Heart right ventricle (tissue), 16 donors: ENCODE data around the gene FOXM1. TPM values are rescaled to one million over a fixed set of nuclear protein-coding genes. Genes with fewer than 3 reads are reported as not detected.

Experiments
- ATAC-seq, 8 donors: fragments of 200-7000 bp; cut with Tn5 transposase; one replicate each; pipeline ENCODE4 v1.9.1; 2020; ENCODE audit warnings: mild to moderate bottlenecking in 8 of 8, moderate library complexity in 8 of 8, moderate number of reproducible peaks in 1 of 8
- DNase-seq, 2 donors: peaks; one replicate each; pipeline ENCODE4 v3.0.0-alpha.2; 2020
- H3K27ac ChIP-seq, 10 donors: fragments of 200-600 bp; sonication (generic) in 2 of 10; one replicate each; pipeline versions ENCODE4 v1.5.0 to v1.8.0; 2020 to 2022; ENCODE audit warnings: mild to moderate bottlenecking in 3 of 10
- H3K27me3 ChIP-seq, 7 donors: fragments of 200-600 bp; one replicate each; pipeline ENCODE4 v1.8.0; 2021 to 2022; ENCODE audit warnings: mild to moderate bottlenecking in 2 of 7
- H3K36me3 ChIP-seq, 9 donors: fragments of 200-600 bp; sonication (generic) in 1 of 9; one replicate each; pipeline versions ENCODE4 v1.5.0 to v1.8.0; 2020 to 2022; ENCODE audit warnings: mild to moderate bottlenecking in 2 of 9
- H3K4me1 ChIP-seq, 9 donors: fragments of 200-600 bp; sonication (generic) in 1 of 9; one replicate each; pipeline versions ENCODE4 v1.5.0 to v1.8.0; 2020 to 2022; ENCODE audit warnings: mild to moderate bottlenecking in 4 of 9
- H3K4me3 ChIP-seq, 10 donors: fragments of 200-600 bp; sonication (generic) in 2 of 10; one replicate each; pipeline versions ENCODE4 v1.5.0 to v1.8.0; 2020 to 2022; ENCODE audit warnings: mild to moderate bottlenecking in 7 of 10, moderate library complexity in 2 of 10
- H3K9me3 ChIP-seq, 11 donors: fragments of 200-600 bp in 10 of 11; sonication (generic) in 2 of 11; one replicate each; pipeline versions ENCODE4 v1.5.0 to v1.8.0; 2013 to 2022; ENCODE audit warnings: mild to moderate bottlenecking in 2 of 11, control low read depth in 1 of 11, moderate library complexity in 1 of 11
- CTCF ChIP-seq, 9 donors: fragments of 200-600 bp; sonication (generic) in 2 of 9; IDR thresholded peaks; one replicate each; pipeline versions ENCODE4 v1.5.0 to v1.8.0; 2021 to 2022; ENCODE audit warnings: antibody characterized with exemption in 9 of 9, mild to moderate bottlenecking in 5 of 9, moderate library complexity in 1 of 9
- WGBS, 2 donors: extraction: QIAGEN DNeasy Blood & Tissue Kit; methylation state at CpG; one replicate each; pipeline ENCODE4 v1.1.7; 2013; ENCODE audit warnings: inconsistent platforms in 1 of 2; 5-methylcytosine and 5-hydroxymethylcytosine counted together
- intact Hi-C, 10 donors: fragments of 100-400 bp; cut with DNase I; formaldehyde crosslinking; loops; one replicate each; pipeline versions ENCODE4 v1.11.1 to v1.14.2; 2022
- polyA plus RNA-seq, 2 donors: library from polyadenylated mRNA; stranded (reverse); fragments of 200-250 nt; gene quantifications; one replicate each; pipeline ENCODE4 v1.2.3, GENCODE V29; 2013
- total RNA-seq, 10 donors: library from RNA; stranded (reverse); fragmentation: NEBNext Ultra II Directional in 3 of 10; extraction: Animal tissue kit (Norgen Biotek cat#: 25700) in 3 of 10; gene quantifications; one replicate each; pipeline versions ENCODE4 v1.2.1 to v1.2.4, GENCODE V29; 2021 to 2023
- donor health status: Arrhythmogenic right ventricular cardiomyopathy.
- donor health status: ischemic (EF 13 %, LVEDD 7.1; RV severe dilation, severe dysfunction).
- donor health status: healthy with polysubstance abuse.
- donor health status: DM: no; HTN: yes; CAD: no.
- donor health status: DM: no; HTN: no; CAD: no.
- donor health status: ischemic (EF 25% LVEDD 6.9; RV normal size, moderate dysfunction).
- donor health status: ischemic (EF 25% LVEDD 5.7; RV mildly dilated, moderate dysfunction).
- donor health status: healthy.
- donor health status: DM: yes; HTN: yes; CAD: no.
- donor health status: Ischemic cardiomyopathy.
- donor health status: ischemic (EF 35%, LVEDD 5.7; RV mildly dilated, moderate dysfunction).
- donor health status: nonischemic (EF 11% LVEDD 7.7; RV severe dilation, severe dysfunction).
- donor health status: DM: yes; HTN: yes; CAD: no.
- donor health status: PGD.
- donor health status: ischemic (EF 29% LVEDD 5.4; RV normal size, mild dysfunction).
- donor health status: nonischemic (EF 23%, LVEDD 6.1; RV moderate dilation, normal function).

The FOXM1 gene
- total and polyA plus RNA-seq, 12 donors = 0.14 to 10.9 (median 0.59) TPM; not detected in 1

- Histone ChIP-seq H3K27ac (no peak overlapping the region), H3K36me3 (peaks cover 0 to 100% (median 71%) of the 10 kb centered on the region in 9 donors), H3K9me3 (no peaks in the 10 kb centered on the region), H3K4me1 (no peaks in the 10 kb centered on the region), H3K27me3 (no peaks in the 10 kb centered on the region), H3K4me3 (no peak overlapping the region)
- WGBS, 2 donors = 76 to 82% methylated on average over 4 of the region's 4 CpGs
- no peak for TF ChIP-seq CTCF (IDR thresholded peaks at IDR 0.05)
- no peak for ATAC-seq
- intact Hi-C loops = no loop called here
- no peak for DNase-seq
Observed at GRCh38 chr12:2825132-2825531, 51.8 kb downstream of the FOXM1 start.

- ATAC-seq (no peak), DNase-seq (no peak)
- TF ChIP-seq CTCF (IDR thresholded peaks at IDR 0.05) = no peak
- no peaks in the 10 kb centered on the region for H3K27me3 ChIP-seq
- H3K4me1 ChIP-seq = no peaks in the 10 kb centered on the region
- 81 to 83% methylated on average over 6 of the region's 6 CpGs for WGBS, 2 donors
- H3K4me3 ChIP-seq = no peak overlapping the region
- H3K9me3 ChIP-seq = no peaks in the 10 kb centered on the region
- peaks cover 0 to 100% (median 77%) of the 10 kb centered on the region in 9 donors for H3K36me3 ChIP-seq
- intact Hi-C loops = no loop called here
- H3K27ac ChIP-seq = no peak overlapping the region
Observed at GRCh38 chr12:2824541-2824940, 52.4 kb downstream of the FOXM1 start.

- Histone ChIP-seq H3K27ac (no peak overlapping the region), H3K9me3 (no peaks in the 10 kb centered on the region), H3K36me3 (peaks cover 0 to 100% (median 82%) of the 10 kb centered on the region in 9 donors), H3K27me3 (no peaks in the 10 kb centered on the region), H3K4me1 (no peaks in the 10 kb centered on the region), H3K4me3 (no peak overlapping the region)
- intact Hi-C loops = no loop called here
- DNase-seq = no peak
- no peak for TF ChIP-seq CTCF (IDR thresholded peaks at IDR 0.05)
- no peak for ATAC-seq
- 77 to 81% methylated on average over 7 of the region's 7 CpGs for WGBS, 2 donors
Observed at GRCh38 chr12:2823483-2823882, 53.5 kb downstream of the FOXM1 start.

- ATAC-seq = no peak
- H3K36me3 ChIP-seq = peaks cover 0 to 99% (median 65%) of the 10 kb centered on the region in 9 donors
- H3K9me3 ChIP-seq = no peaks in the 10 kb centered on the region
- no peaks in the 10 kb centered on the region for H3K27me3 ChIP-seq
- TF ChIP-seq CTCF (IDR thresholded peaks at IDR 0.05) = no peak
- WGBS, 2 donors = 85 to 88% methylated on average over 9 of the region's 9 CpGs
- intact Hi-C loops = no loop called here
- H3K4me1 ChIP-seq = no peaks in the 10 kb centered on the region
- H3K4me3 ChIP-seq = no peak overlapping the region
- DNase-seq = no peak
- no peak overlapping the region for H3K27ac ChIP-seq
Observed at GRCh38 chr12:2820432-2820831, 56.5 kb downstream of the FOXM1 start.
